H1 (cell line): Measurements from ENCODE around the gene AKR7A3. TPM values are rescaled to one million over a fixed set of nuclear protein-coding genes. Genes with fewer than 3 reads are reported as not detected.

ENCODE experiments used
- CTCF ChIA-PET: fragments of 300-600 bp; sonication (Branson Sonifier 250); formaldehyde crosslinking; loops from one replicate; lab custom pipeline; 2021; ENCODE audit not compliant: partially characterized antibody; lab: Charles Lee
- POLR2A ChIA-PET: fragments of 300-600 bp; sonication (Branson Sonifier 250); formaldehyde crosslinking; loops from one replicate; lab custom pipeline; 2021; ENCODE audit warnings: inconsistent platforms; ENCODE audit not compliant: partially characterized antibody; lab: Charles Lee
- DNase-seq, 2 experiments: peaks; one replicate each; pipeline versions ENCODE4 v3.0.0 to v3.0.0-alpha.2; 2010 to 2022; ENCODE audit warnings: low spot score in 2 of 2, low read depth in 1 of 2, mixed read lengths in 1 of 2
- FAIRE-seq: peaks from 2 replicates; lab custom pipeline; 2011; peaks lifted over from hg19 to GRCh38; lab: Jason Lieb, UNC
- H2AFZ ChIP-seq: 2 replicates; pipeline ENCODE4 v1.8.1; 2012; ENCODE audit warnings: low read length, inconsistent platforms
- H2AK5ac ChIP-seq: 2 replicates; pipeline ENCODE4 v1.6.1; 2013; ENCODE audit warnings: low read depth, low read length
- H2BK120ac ChIP-seq: replicated peaks from 2 replicates; pipeline ENCODE3; 2013; ENCODE audit warnings: low read depth, low read length, inconsistent platforms
- H2BK12ac ChIP-seq: 2 replicates; pipeline ENCODE4 v1.6.1; 2013; ENCODE audit warnings: low read depth, low read length
- H2BK15ac ChIP-seq: 2 replicates; pipeline ENCODE4 v1.6.1; 2013; ENCODE audit warnings: low read length
- H2BK20ac ChIP-seq: 2 replicates; pipeline ENCODE4 v1.6.1; 2013; ENCODE audit warnings: low read length
- H2BK5ac ChIP-seq: 2 replicates; pipeline ENCODE4 v1.6.1; 2013; ENCODE audit warnings: low read depth, low read length
- H3K14ac ChIP-seq: 2 replicates; pipeline ENCODE4 v1.6.1; 2013; ENCODE audit warnings: inconsistent platforms; ENCODE audit not compliant: insufficient read length
- H3K18ac ChIP-seq: 2 replicates; pipeline ENCODE4 v1.6.1; 2013; ENCODE audit warnings: low read length; ENCODE audit errors: extremely low read depth
- H3K23ac ChIP-seq: 2 replicates; pipeline ENCODE4 v1.6.1; 2013; ENCODE audit warnings: inconsistent platforms; ENCODE audit not compliant: insufficient read length
- H3K23me2 ChIP-seq: 2 replicates; pipeline ENCODE4 v1.6.1; 2013; ENCODE audit warnings: low read depth, low read length
- H3K27ac ChIP-seq: 2 replicates; pipeline ENCODE4 v1.6.1; 2011; ENCODE audit warnings: low read depth, low read length, inconsistent platforms
- H3K27me3 ChIP-seq, 4 experiments: replicated peaks in 1 of 4; 1 replicate in 1 of 4; 2 replicates in 3 of 4; pipeline versions ENCODE4 v1.6.1 to v1.8.1; 2011 to 2013; ENCODE audit warnings: low read length in 3 of 4, mild to moderate bottlenecking in 3 of 4, inconsistent platforms in 2 of 4, mixed read lengths in 2 of 4, moderate library complexity in 1 of 4; ENCODE audit not compliant: control insufficient read depth in 3 of 4, insufficient read depth in 3 of 4; ENCODE audit errors: extremely low read depth in 1 of 4
- H3K36me3 ChIP-seq, 4 experiments: 2 replicates each; pipeline versions ENCODE4 v1.6.1 to v1.8.1; 2011 to 2013; ENCODE audit warnings: mild to moderate bottlenecking in 4 of 4, low read length in 3 of 4, moderate library complexity in 2 of 4, control low read depth in 1 of 4, inconsistent platforms in 1 of 4; ENCODE audit not compliant: insufficient read depth in 4 of 4, control insufficient read depth in 2 of 4
- H3K4ac ChIP-seq: replicated peaks from 2 replicates; pipeline ENCODE3; 2013; ENCODE audit warnings: low read length, low read depth, mixed read lengths, inconsistent platforms; ENCODE audit not compliant: insufficient read length
- H3K4me1 ChIP-seq, 4 experiments: replicated peaks in 1 of 4; 1 replicate in 1 of 4; 2 replicates in 3 of 4; pipeline versions ENCODE4 v1.6.1 to v1.8.1; 2011 to 2013; ENCODE audit warnings: low read length in 3 of 4, inconsistent platforms in 2 of 4, mixed read lengths in 1 of 4; ENCODE audit not compliant: insufficient read depth in 4 of 4, control insufficient read depth in 3 of 4
- H3K4me2 ChIP-seq, 2 experiments: 2 replicates each; pipeline versions ENCODE4 v1.6.1 to v1.8.1; 2011 to 2013; ENCODE audit warnings: low read depth in 2 of 2, low read length in 2 of 2, control low read depth in 1 of 2, inconsistent platforms in 1 of 2, mild to moderate bottlenecking in 1 of 2; ENCODE audit not compliant: insufficient read depth in 1 of 2
- H3K4me3 ChIP-seq, 4 experiments: fragments of 200-600, 300-600 bp in 1 of 4; sonication (generic), shearing (Covaris generic), sonication (Bioruptor Twin) in 1 of 4; 2 replicates each; pipeline versions ENCODE4 v1.5.1 to v1.8.1; 2011 to 2016; ENCODE audit warnings: low read length in 4 of 4, low read depth in 3 of 4, control low read depth in 2 of 4, inconsistent platforms in 2 of 4, mild to moderate bottlenecking in 2 of 4, mixed read lengths in 1 of 4, moderate library complexity in 1 of 4; ENCODE audit not compliant: insufficient read depth in 2 of 4; ENCODE audit errors: extremely low read depth in 1 of 4
- H3K56ac ChIP-seq: replicated peaks from 2 replicates; pipeline ENCODE3; 2013; ENCODE audit warnings: low read depth, mild to moderate bottlenecking, mixed read lengths, low read length, inconsistent platforms; ENCODE audit not compliant: insufficient read length
- H3K79me1 ChIP-seq: 2 replicates; pipeline ENCODE4 v1.6.1; 2013; ENCODE audit warnings: low read depth, low read length, control low read depth
- H3K79me2 ChIP-seq, 2 experiments: 2 replicates each; pipeline versions ENCODE4 v1.6.1 to v1.8.1; 2012 to 2013; ENCODE audit warnings: low read length in 2 of 2, mild to moderate bottlenecking in 2 of 2, inconsistent platforms in 1 of 2; ENCODE audit not compliant: insufficient read depth in 2 of 2, control insufficient read depth in 1 of 2
- H3K9ac ChIP-seq, 4 experiments: replicated peaks in 1 of 4; 1 replicate in 1 of 4; 2 replicates in 3 of 4; pipeline versions ENCODE4 v1.6.1 to v1.8.1; 2011 to 2013; ENCODE audit warnings: low read depth in 3 of 4, low read length in 3 of 4, control low read depth in 2 of 4, mild to moderate bottlenecking in 2 of 4, moderate library complexity in 2 of 4, inconsistent platforms in 1 of 4; ENCODE audit errors: extremely low read depth in 1 of 4
- H3K9me3 ChIP-seq, 2 experiments: 2 replicates each; pipeline versions ENCODE4 v1.6.1 to v1.8.1; 2012 to 2013; ENCODE audit warnings: mild to moderate bottlenecking in 2 of 2, moderate library complexity in 2 of 2, control low read depth in 1 of 2, inconsistent platforms in 1 of 2, low read depth in 1 of 2, low read length in 1 of 2, mixed read lengths in 1 of 2; ENCODE audit not compliant: insufficient read depth in 2 of 2
- H4K20me1 ChIP-seq, 2 experiments: replicated peaks in 1 of 2; 2 replicates each; pipeline versions ENCODE3 to v1.8.1; 2011 to 2013; ENCODE audit warnings: inconsistent platforms in 2 of 2, low read length in 2 of 2, mild to moderate bottlenecking in 1 of 2; ENCODE audit not compliant: insufficient read depth in 2 of 2, control insufficient read depth in 1 of 2
- H4K5ac ChIP-seq: 2 replicates; pipeline ENCODE4 v1.6.1; 2013; ENCODE audit warnings: low read length, low read depth, mixed read lengths, inconsistent platforms; ENCODE audit not compliant: insufficient read length
- H4K8ac ChIP-seq: 2 replicates; pipeline ENCODE4 v1.8.0; 2013; ENCODE audit warnings: mild to moderate bottlenecking, moderate library complexity, low read length, inconsistent platforms; ENCODE audit not compliant: insufficient read depth; ENCODE audit errors: extremely low read depth
- H4K91ac ChIP-seq: replicated peaks from 2 replicates; pipeline ENCODE3; 2013; ENCODE audit warnings: low read length, mixed read lengths, inconsistent platforms; ENCODE audit not compliant: insufficient read length
- BCL11A ChIP-seq, 2 experiments: IDR thresholded peaks; one replicate each; pipeline ENCODE4 v1.6.1; 2011; ENCODE audit warnings: low read depth in 2 of 2, low read length in 2 of 2, mild to moderate bottlenecking in 2 of 2
- CTBP2 ChIP-seq: IDR thresholded peaks from 2 replicates; pipeline ENCODE4 v1.7.0; 2011; ENCODE audit warnings: borderline replicate concordance, mild to moderate bottlenecking, moderate library complexity, mixed read lengths, low read length; ENCODE audit not compliant: insufficient read depth, insufficient read length
- JUN ChIP-seq: IDR thresholded peaks from 2 replicates; pipeline ENCODE4 v1.6.1; 2011; ENCODE audit warnings: low read depth, mild to moderate bottlenecking, improper control_type of control experiment, low read length
- KDM5A ChIP-seq: fragments of 200-600 bp; IDR thresholded peaks from 2 replicates; pipeline ENCODE4 v1.7.1; 2012; ENCODE audit warnings: mild to moderate bottlenecking, low read length, inconsistent platforms, mixed read lengths
- POLR2A ChIP-seq, 2 experiments: IDR thresholded peaks; 1 replicate in 1 of 2; 2 replicates in 1 of 2; pipeline ENCODE4 v1.6.1; 2011; ENCODE audit warnings: low read depth in 2 of 2, low read length in 2 of 2, mild to moderate bottlenecking in 2 of 2; ENCODE audit errors: control extremely low read depth in 1 of 2
- POU5F1 ChIP-seq: IDR thresholded peaks from 2 replicates; pipeline ENCODE4 v1.6.1; 2011; ENCODE audit warnings: low read depth, mild to moderate bottlenecking, low read length, moderate library complexity
- SIN3A ChIP-seq, 2 experiments: IDR thresholded peaks in 1 of 2; conservative IDR thresholded peaks in 1 of 2; 2 replicates each; pipeline ENCODE4 v1.6.1; 2011 to 2012; ENCODE audit warnings: low read length in 2 of 2, improper control_type of control experiment in 1 of 2, low read depth in 1 of 2, mild to moderate bottlenecking in 1 of 2
- YY1 ChIP-seq: IDR thresholded peaks from 2 replicates; pipeline ENCODE4 v1.6.1; 2011; ENCODE audit warnings: low read depth, mild to moderate bottlenecking, low read length
- WGBS, 2 experiments: shearing (Covaris generic) in 1 of 2; methylation state at CpG; one replicate each; pipeline versions ENCODE4 v1.1.6 to v1.1.7; 2013 to 2015; ENCODE audit warnings: low lambda C conversion rate in 2 of 2, mixed read lengths in 2 of 2, inconsistent platforms in 1 of 2, low coverage in 1 of 2, missing lambda C conversion rate in 1 of 2; ENCODE audit not compliant: insufficient replicate concordance in 2 of 2, insufficient coverage in 1 of 2, insufficient read length in 1 of 2; ENCODE audit errors: extremely low coverage in 1 of 2, missing lambda C conversion rate in 1 of 2; 5-methylcytosine and 5-hydroxymethylcytosine counted together
- polyA plus RNA-seq, 7 experiments: library from polyadenylated mRNA; depleted of rRNA in 3 of 7; stranded (reverse) in 5 of 7; unstranded in 2 of 7; fragments of >200 nt in 5 of 7; fragments of 200-250 nt in 2 of 7; gene quantifications; 1 replicate in 5 of 7; 2 replicates in 1 of 7; 4 replicates in 1 of 7; pipeline versions ENCODE4 v1.2.1 to v1.2.3, GENCODE V29; 2011 to 2013; ENCODE audit warnings: missing spikeins in 2 of 7, mixed read lengths in 2 of 7
- total RNA-seq: library from RNA; stranded (reverse); fragmentation: NEBNext Ultra II Directional; extraction: Animal tissue kit (Norgen Biotek cat#: 25700); gene quantifications from 2 replicates; pipeline ENCODE4 v1.2.1, GENCODE V29; 2021
- TF ChIP-seq, protein P1 (sequence below): IDR thresholded peaks from 2 replicates; pipeline ENCODE4 v1.6.1; 2011; ENCODE audit warnings: low read length, improper control_type of control experiment

The AKR7A3 gene
- total and polyA plus RNA-seq, 2 of the 8 experiments (the other 6 are each of a cell fraction or from before 2014, with no cell fraction given), result 0.62 to 0.65 TPM

GRCh38 chr1:19251305-19252196 is 37.0 kb downstream of the AKR7A3 start, which contains the start of the genes EMC1 and MRTO4:
Gene EMC1, minus strand, starts transcription at chr1:19251524. Its CDS starts 15 bp downstream, at chr1:19251509.
Gene MRTO4, plus strand, starts transcription at chr1:19251805. Its CDS starts 31 bp downstream, at chr1:19251836.
- Histone ChIP-seq H3K56ac (peak within 1 kb of the TSS; percentile 99), H4K5ac (peak within 1 kb of the TSS; percentile 100), H3K36me3 (peaks cover 12 to 22% (median 12%) of the 10 kb centered on the region in 4 experiments; a peak in 7 of 8 replicates), H2BK120ac (peak within 1 kb of the TSS; percentile 99), H3K14ac (peak within 1 kb of the TSS; percentile 94), H2BK15ac (peak within 1 kb of the TSS; percentile 97; the same call in 1 of the 2 replicates), H2BK20ac (no peak within 1 kb of the TSS), H3K23me2 (peaks cover 4% of the 10 kb centered on the region), H3K79me1 (peaks cover 14% of the 10 kb centered on the region), H3K18ac (peak within 1 kb of the TSS; percentile 100), H2BK12ac (peak within 1 kb of the TSS; percentile 41; the same call in 1 of the 2 replicates), H3K9me3 (no peaks in the 10 kb centered on the region), H4K91ac (peak within 1 kb of the TSS; percentile 100), H2AK5ac (0 out of 2 replicates have a peak within 1 kb of the TSS, but pooled peaks have one; percentile 32), H3K27ac (peak within 1 kb of the TSS; percentile 97), H3K27me3 (no peaks in the 10 kb centered on the region), H2AFZ (peak within 1 kb of the TSS; percentile 34), H2BK5ac (peak within 1 kb of the TSS; percentile 99), H3K9ac (peak within 1 kb of the TSS; percentile 95 to 99 (median 97)), H3K79me2 (peaks cover 34 to 90% of the 10 kb centered on the region in 2 experiments), H4K8ac (peak within 1 kb of the TSS; percentile 99; the same call in 1 of the 2 replicates), H3K4me3 (peak within 1 kb of the TSS; percentile 79 to 97 (median 90)), H3K4me1 (peaks cover 0 to 10% (median 6%) of the 10 kb centered on the region in 4 experiments; a peak in 6 of 7 replicates), H3K4me2 (peak within 1 kb of the TSS; percentile 90 to 93), H3K4ac (peak within 1 kb of the TSS; percentile 100), H3K23ac (no peak within 1 kb of the TSS), H4K20me1 (peaks cover 5 to 23% of the 10 kb centered on the region in 2 experiments)
- peak; percentile 27 to 97 for DNase-seq
- 1% methylated on average over 72 of the region's 81 CpGs; no CpG with 5 or more reads in 1 of the 2 experiments for WGBS, 2 experiments
- FAIRE-seq, result no peak
- ChIA-PET POLR2A (interaction anchor here (0.7 to 5.8 kb wide), 30 partner anchors 8 to 392 kb away, joined by 3 to 83 read pairs (median 4); partner anchors contain the start of genes AKR7A2, AKR7A3, NBL1 and SLC66A1), CTCF (interaction anchor here (0.8 to 1.5 kb wide), 6 partner anchors 9 to 402 kb away, joined by 3 to 6 read pairs (median 4); no protein-coding TSS in a partner anchor)
- TF ChIP-seq, protein P1, sequence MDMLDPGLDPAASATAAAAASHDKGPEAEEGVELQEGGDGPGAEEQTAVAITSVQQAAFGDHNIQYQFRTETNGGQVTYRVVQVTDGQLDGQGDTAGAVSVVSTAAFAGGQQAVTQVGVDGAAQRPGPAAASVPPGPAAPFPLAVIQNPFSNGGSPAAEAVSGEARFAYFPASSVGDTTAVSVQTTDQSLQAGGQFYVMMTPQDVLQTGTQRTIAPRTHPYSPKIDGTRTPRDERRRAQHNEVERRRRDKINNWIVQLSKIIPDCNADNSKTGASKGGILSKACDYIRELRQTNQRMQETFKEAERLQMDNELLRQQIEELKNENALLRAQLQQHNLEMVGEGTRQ, result no peak
- peak; percentile 19 to 88; a peak in 3 of 4 replicates for TF ChIP-seq SIN3A (conservative IDR thresholded peaks at IDR 0.05 in 1 of 2, IDR thresholded peaks at IDR 0.05 in 1 of 2; ENCODE audit: low read depth in 1 of 2, low read length in 2 of 2)
- no peak for TF ChIP-seq POU5F1
- TF ChIP-seq CTBP2, result peak; percentile 53
- peak; percentile 96 for TF ChIP-seq YY1
- TF ChIP-seq BCL11A (IDR thresholded peaks at IDR 0.05; ENCODE audit: low read depth in 2 of 2, low read length in 2 of 2), result no peak
- TF ChIP-seq KDM5A, result peak; percentile 94
- peak; percentile 89 to 98 for TF ChIP-seq POLR2A (IDR thresholded peaks at IDR 0.05; ENCODE audit: control extremely low read depth in 1 of 2, low read depth in 2 of 2, low read length in 2 of 2)
- no peak for TF ChIP-seq JUN
